ENCODE measurements around the gene TMED10.
"Not testable (repeated sequence)": the region's sequence is repeated elsewhere in the genome, so short reads cannot be mapped to it uniquely, and the experiment has no call there.

TMED10 gene

GRCh38 chr14:75127474-75127820 lies 49.0 kb downstream of the TMED10 start:
- DNase-seq (ENCODE audit: low read depth) = not testable (repeated sequence)

- peak; percentile 61 for DNase-seq (ENCODE audit: low read depth)
Observed at GRCh38 chr14:75126679-75127473, 49.5 kb downstream of the TMED10 start, which contains the start of gene NEK9. NEK9 (minus strand) TSS chr14:75127048; CDS start chr14:75126921, 127 bp downstream.

DNA sequence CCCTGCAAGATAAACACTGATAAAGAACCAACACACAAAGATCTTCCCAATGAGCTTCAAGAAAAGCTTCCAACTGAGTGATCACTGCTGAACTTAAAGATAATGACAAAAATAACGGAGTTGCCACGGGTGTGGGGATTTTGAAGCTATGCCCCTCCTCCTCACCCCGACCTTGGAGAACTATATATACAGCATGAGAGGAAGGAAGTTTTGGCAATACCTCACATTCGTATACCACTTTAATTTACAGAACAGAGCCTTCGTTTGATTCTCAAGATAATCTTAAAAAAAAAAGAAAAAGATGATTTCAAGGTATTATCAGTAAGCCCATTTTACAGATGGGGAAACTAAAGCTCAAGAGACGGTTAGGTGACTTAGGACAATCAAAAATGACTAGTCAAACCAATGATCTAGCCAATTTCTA lies 50.3 kb downstream of the TMED10 start:
- DNase-seq (ENCODE audit: low read depth) = no peak

GRCh38 chr14:75125617-75126016 lies 50.8 kb downstream of the TMED10 start:
- no peak for DNase-seq (ENCODE audit: low read depth)

GRCh38 chr14:75123991-75124390 lies 52.4 kb downstream of the TMED10 start:
- DNase-seq (ENCODE audit: low read depth) = no peak

DNA sequence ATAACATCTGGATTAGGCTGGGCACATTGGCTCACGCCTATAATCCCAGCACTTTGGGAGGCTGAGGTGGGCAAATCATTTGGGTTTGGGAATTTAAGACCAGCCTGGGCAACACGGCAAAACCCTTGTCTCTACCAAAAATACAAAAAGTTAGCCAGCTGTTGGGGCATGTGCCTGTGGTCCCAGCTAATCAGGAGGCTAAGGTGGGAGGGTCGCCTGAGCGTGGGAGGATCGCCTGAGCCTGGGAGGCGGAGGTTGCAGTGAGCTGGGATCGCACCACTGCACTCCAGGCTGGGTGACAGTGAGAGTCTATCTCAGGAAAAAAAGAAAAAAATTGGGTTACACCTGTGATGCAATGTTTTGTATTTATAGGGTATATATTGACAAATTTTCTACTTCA lies 54.9 kb downstream of the TMED10 start:
- DNase-seq (ENCODE audit: low read depth) = no peak

- no peak for DNase-seq (ENCODE audit: low read depth)
Observed at GRCh38 chr14:75120541-75121291, 55.7 kb downstream of the TMED10 start.

DNA sequence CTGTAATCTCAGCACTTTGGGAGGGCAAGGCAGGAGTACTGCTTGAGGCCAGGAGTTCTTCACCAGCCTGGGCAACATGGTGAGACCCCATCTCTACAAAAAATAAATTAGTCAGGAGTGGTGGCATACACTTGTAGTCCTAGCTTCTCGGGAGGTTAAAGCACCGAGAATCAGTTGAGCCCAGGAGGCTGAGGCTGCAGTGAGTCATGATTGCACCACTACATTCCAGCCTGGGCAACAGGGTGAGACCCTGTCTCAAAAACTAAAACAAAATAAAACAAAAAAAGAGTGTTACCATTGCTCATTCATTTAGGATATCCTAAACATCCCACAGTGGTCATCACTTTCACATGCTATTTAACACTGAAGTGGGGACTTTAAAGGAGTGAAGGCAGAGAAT lies 57.4 kb downstream of the TMED10 start:
- no peak for DNase-seq (ENCODE audit: low read depth)

- no peak for DNase-seq (ENCODE audit: low read depth)
Observed at GRCh38 chr14:75113932-75114539, 62.4 kb downstream of the TMED10 start.

- no peak for DNase-seq (ENCODE audit: low read depth)
Observed at GRCh38 chr14:75109877-75110276, 66.5 kb downstream of the TMED10 start.

DNA sequence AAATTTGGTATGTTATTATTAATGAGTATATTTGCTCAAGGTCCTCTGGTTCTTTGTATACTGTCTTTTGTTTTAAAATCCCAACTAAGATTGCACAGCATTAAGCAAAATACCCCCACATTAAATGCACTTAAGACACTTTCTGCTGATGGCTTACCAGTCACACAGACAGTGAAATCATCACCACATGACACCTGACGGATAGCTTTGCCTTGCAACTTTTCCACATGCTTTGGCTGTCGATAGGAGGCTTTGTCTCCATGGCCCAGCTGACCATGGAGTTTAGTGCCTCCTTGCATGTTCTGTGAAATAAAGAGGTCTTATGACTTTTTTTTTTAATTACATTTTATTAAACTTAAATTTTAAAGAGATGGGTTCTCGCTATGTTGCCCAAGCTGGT lies 69.2 kb downstream of the TMED10 start:
- no peak for DNase-seq (ENCODE audit: low read depth)

DNA sequence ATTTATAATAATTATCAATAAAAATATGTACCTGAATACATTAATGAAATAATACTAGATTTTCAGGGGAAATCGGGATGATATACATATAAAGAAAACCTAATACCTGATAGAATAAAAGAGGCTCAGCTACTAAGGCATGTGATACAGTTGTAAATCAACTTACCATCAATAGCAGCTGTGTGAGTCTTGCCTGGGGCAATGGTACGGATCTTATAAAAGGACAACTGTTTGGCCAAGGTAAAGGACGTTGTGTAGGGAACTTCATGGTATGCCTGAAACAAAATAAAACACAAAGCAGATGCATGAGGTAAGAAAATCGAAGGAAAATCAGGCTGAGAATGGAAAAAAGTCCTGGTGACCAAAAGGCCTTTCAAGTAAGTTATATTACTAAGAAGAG lies 74.9 kb downstream of the TMED10 start:
- DNase-seq (ENCODE audit: low read depth) = no peak

DNA sequence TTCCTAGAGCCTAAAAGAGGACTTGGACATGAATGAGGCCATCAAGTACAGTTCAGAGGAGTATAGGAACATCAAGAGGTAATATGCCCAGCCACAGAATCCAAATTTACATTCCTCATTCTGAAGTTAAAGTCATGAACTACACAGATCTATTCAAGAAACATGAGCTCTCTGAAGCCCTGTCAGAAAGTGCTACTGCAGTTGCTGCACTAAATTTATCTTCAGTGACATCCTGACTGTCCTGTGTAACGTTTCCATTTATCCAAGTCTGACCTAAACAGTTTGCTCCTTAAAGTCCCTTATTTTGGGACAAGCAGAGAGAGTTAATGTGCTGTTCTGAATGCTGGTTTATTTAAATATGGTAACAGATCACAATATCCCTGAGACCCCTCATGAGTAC lies 77.7 kb downstream of the TMED10 start:
- DNase-seq (ENCODE audit: low read depth) = no peak

- DNase-seq (ENCODE audit: low read depth) = no peak
Observed at GRCh38 chr14:75098212-75098611, 78.2 kb downstream of the TMED10 start.

DNA sequence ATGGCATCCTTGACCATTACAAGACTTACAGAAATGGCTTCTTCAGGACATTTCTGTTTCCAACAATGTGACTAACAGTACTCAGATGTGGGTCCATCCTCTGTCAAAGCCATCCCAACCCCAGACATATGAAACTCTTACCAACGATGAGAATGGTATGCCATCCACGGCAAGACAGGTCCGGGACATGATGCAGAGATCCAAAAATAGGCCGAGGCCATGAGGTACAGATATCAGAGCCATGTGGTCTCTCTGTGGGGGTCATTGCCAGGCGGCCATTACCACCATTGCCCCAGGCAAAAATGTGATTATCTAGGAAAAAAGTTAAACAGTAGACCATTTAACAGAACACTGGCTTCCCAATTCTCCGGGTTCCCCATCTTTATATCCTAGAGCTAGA lies 79.5 kb downstream of the TMED10 start:
- DNase-seq (ENCODE audit: low read depth) = no peak

DNA sequence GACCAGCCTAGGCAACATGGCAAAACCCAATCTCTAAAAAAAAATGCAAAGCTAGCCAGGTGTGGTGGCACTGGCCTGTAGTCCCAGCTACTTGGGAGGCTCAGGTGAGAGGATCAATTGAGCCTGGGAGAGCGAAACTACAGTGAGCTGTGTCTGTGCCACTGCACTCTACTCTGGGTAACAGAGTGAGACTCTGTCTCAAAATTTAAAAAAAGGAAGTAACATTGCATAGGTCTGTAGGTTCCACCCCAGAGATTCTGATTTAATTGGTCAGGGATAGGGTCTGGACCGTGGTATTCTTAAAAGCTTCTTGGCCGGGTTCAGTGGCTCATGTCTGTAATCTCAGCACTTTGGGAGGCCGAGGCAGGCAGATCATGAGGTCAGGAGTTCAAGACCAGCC lies 80.7 kb downstream of the TMED10 start:
- DNase-seq (ENCODE audit: low read depth) = no peak

DNA sequence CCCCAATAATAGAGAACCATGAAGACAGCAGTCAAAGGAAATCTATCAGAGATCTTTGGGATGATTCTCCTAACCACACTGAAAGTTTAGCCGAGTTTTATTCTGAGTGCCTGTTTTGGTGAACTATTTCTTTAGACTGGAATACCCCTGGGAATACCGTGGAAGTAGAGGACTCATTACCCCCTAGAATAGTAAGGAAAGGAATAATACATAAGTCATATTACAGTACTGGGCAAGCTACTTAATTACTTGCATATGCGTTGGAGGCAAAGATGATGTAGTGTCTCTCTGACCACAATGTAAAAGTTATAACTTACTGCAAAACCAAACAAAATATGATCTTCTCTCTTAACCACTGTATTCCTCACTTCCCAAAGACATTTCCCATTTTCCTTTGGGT lies 81.5 kb downstream of the TMED10 start:
- no peak for DNase-seq (ENCODE audit: low read depth)

DNA sequence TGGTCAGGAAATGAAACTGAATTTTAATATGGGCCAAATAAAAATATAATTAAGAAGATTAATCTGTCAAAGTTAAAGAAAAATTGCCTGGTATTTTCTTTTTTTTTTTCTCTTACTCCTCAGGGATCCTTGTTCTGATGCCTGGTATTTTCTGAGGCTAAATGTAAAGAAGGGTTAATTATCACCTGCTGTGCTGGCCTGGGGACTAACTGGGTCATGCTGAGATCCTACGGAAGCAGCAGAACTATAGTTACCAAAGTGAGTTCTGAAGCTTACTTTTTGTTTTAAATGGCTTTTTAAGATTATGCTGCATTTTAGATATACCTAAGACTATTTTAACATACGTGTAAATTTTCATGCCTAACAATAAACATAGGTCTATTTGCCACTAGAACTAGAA lies 83.7 kb downstream of the TMED10 start:
- DNase-seq (ENCODE audit: low read depth) = no peak

DNA sequence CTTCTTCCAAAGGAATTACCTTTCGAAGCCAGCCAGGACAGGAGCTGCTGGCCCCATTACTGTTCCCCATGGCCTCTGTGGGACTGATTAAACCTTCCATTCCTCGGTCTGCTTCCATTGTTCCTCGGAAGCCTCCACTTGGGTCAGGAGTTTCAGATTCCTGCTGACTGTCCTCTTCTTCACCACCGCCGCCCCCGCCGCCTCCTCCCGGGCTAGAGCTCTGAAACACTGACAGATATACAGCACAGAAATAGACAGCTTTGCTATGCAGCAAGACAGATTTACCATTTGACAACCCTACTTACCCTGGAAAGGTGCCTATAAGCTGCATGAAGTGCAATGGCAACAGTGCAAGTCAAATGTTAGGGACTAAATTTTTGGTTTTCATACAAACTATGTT lies 85.2 kb downstream of the TMED10 start:
- DNase-seq (ENCODE audit: low read depth) = no peak

- DNase-seq (ENCODE audit: low read depth) = no peak
Observed at GRCh38 chr14:75090353-75090752, 86.1 kb downstream of the TMED10 start.

DNA sequence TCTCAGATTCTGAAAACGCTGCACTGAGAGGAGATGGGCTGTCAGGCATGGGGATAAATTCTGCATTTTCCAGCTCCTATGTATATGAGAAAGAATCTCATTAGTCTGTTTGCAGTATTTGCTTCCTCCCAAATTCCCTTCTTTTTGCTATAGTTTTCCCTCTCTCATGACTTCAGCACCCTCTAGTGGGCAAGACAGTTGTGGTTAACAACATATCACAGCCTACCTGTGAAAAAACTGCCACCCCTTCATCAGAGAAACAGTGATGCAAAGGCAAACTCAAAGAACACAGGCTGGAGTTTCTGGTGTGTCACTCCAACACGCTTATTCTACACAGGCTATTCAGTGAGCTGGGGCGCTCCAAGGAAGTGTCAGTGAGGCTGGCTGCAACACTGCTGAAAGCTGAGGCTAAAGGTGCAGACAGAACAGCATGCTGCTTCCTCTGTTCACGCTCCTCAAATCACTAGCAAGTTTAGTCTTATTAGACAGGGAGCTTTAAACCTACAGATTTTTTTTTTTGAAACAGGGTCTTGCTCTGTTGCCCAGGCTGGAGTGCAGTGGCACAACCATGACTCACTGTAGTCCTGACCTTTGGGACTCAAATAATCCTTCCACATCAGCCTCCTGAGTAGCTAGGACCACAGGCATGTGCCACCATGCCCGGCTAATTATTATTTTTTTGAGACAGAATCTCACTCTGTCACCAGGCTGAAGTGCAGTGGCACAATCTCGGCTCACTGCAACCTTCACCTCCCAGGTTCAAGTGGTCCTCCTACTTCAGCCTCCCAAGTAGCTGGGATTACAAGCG lies 87.6 kb downstream of the TMED10 start:
- DNase-seq (ENCODE audit: low read depth) = peak; percentile 51

GRCh38 chr14:75088153-75088552 lies 88.3 kb downstream of the TMED10 start:
- DNase-seq (ENCODE audit: low read depth) = no peak

Data from fibroblast of the conjunctiva (primary cell).